HepG2 (cell line): ENCODE data around the gene HEPACAM. TPM values are rescaled to one million over a fixed set of nuclear protein-coding genes. Genes with fewer than 3 reads are reported as not detected.

Source experiments
- ATAC-seq: fragments of 200-7000 bp; cut with Tn5 transposase; 3 replicates; pipeline ENCODE4 v1.9.1; 2020; ENCODE audit warnings: mild to moderate bottlenecking, moderate library complexity
- BruUV-seq: library from RNA; stranded (reverse); fragments of 400-500 nt; replicated peaks from 2 replicates; lab custom pipeline; 2021; lab: Mats Ljungman, UMichigan
- CTCF ChIA-PET: fragments of 300-600 bp; formaldehyde crosslinking; extraction: SDS; loops from one replicate; lab custom pipeline; 2021; ENCODE audit warnings: low total read pairs, inconsistent platforms, low intra/inter-chr PET ratio; lab: Yijun Ruan, JAX
- POLR2A ChIA-PET: fragments of 350-600 bp; sonication (Branson Sonifier 250); formaldehyde crosslinking; loops from one replicate; lab custom pipeline; 2020; ENCODE audit warnings: antibody characterized with exemption, inconsistent platforms; lab: Yijun Ruan, JAX
- DNase-seq: peaks from one replicate; pipeline ENCODE4 v3.0.0-alpha.2; 2015; ENCODE audit warnings: low spot score
- FAIRE-seq: peaks from 3 replicates; lab custom pipeline; 2011; peaks lifted over from hg19 to GRCh38; lab: Jason Lieb, UNC
- H2AFZ ChIP-seq: one replicate; pipeline ENCODE4 v1.6.1; 2011; ENCODE audit warnings: low read length, inconsistent platforms
- H3K27ac ChIP-seq: fragments of 300-600 bp; 3 replicates; pipeline ENCODE4 v1.8.0; 2011; ENCODE audit warnings: mixed run types, mild to moderate bottlenecking, mixed read lengths, low read length, inconsistent platforms; ENCODE audit not compliant: insufficient read depth; ENCODE audit errors: extremely low read length
- H3K27me3 ChIP-seq, 2 experiments: fragments of 200-600 bp in 1 of 2; 2 replicates in 1 of 2; 3 replicates in 1 of 2; pipeline versions ENCODE4 v1.6.0 to v1.8.0; 2011; ENCODE audit warnings: low read length in 2 of 2, mild to moderate bottlenecking in 2 of 2, moderate library complexity in 2 of 2, inconsistent platforms in 1 of 2; ENCODE audit not compliant: insufficient read depth in 2 of 2, control insufficient read depth in 1 of 2
- H3K36me3 ChIP-seq, 2 experiments: fragments of 200-600 bp in 1 of 2; replicated peaks in 1 of 2; 2 replicates in 1 of 2; 3 replicates in 1 of 2; pipeline versions ENCODE4 v1.5.1 to v1.8.0; 2011; ENCODE audit warnings: low read length in 2 of 2, inconsistent platforms in 1 of 2; ENCODE audit not compliant: insufficient read depth in 2 of 2, control insufficient read depth in 1 of 2
- H3K4me1 ChIP-seq: 2 replicates; pipeline ENCODE4 v1.5.1; 2012; ENCODE audit warnings: low read length, inconsistent platforms; ENCODE audit not compliant: insufficient read depth
- H3K4me2 ChIP-seq: 2 replicates; pipeline ENCODE4 v1.6.0; 2011; ENCODE audit warnings: low read depth, low read length, inconsistent platforms
- H3K4me3 ChIP-seq, 3 experiments: fragments of 200-600 bp in 1 of 3; sonication (generic), shearing (Covaris generic) in 1 of 3; replicated peaks in 1 of 3; 2 replicates each; pipeline ENCODE4 v1.5.1; 2011 to 2016; ENCODE audit warnings: low read length in 3 of 3, inconsistent platforms in 2 of 3, low read depth in 2 of 3, mild to moderate bottlenecking in 2 of 3, control low read depth in 1 of 3, mixed read lengths in 1 of 3; ENCODE audit not compliant: insufficient read depth in 1 of 3
- H3K79me2 ChIP-seq: one replicate; pipeline ENCODE4 v1.6.1; 2011; ENCODE audit warnings: low read length, inconsistent platforms; ENCODE audit not compliant: insufficient read depth
- H3K9ac ChIP-seq: 2 replicates; pipeline ENCODE4 v1.6.0; 2011; ENCODE audit warnings: mild to moderate bottlenecking, low read depth, low read length, inconsistent platforms; ENCODE audit not compliant: insufficient read depth
- H3K9me3 ChIP-seq: 2 replicates; pipeline ENCODE4 v1.5.1; 2012; ENCODE audit warnings: mild to moderate bottlenecking, low read length
- H4K20me1 ChIP-seq: 2 replicates; pipeline ENCODE4 v1.6.0; 2011; ENCODE audit warnings: inconsistent platforms, mild to moderate bottlenecking, low read length, moderate library complexity; ENCODE audit not compliant: insufficient read depth
- AKNA ChIP-seq: sonication (generic); formaldehyde crosslinking; IDR thresholded peaks from 2 replicates; pipeline ENCODE4 v1.4.0; 2020; ENCODE audit warnings: missing genetic modification reagents, borderline replicate concordance
- CSRNP2 ChIP-seq: sonication (generic); formaldehyde crosslinking; conservative IDR thresholded peaks from 2 replicates; pipeline ENCODE4 v1.8.0; 2022; ENCODE audit warnings: low read depth, missing genetic modification reagents
- E2F2 ChIP-seq: sonication (generic); formaldehyde crosslinking; IDR thresholded peaks from 2 replicates; pipeline ENCODE4 v1.4.0; 2020; ENCODE audit warnings: missing genetic modification reagents, borderline replicate concordance
- HOXD1 ChIP-seq: sonication (generic); formaldehyde crosslinking; IDR thresholded peaks from 2 replicates; pipeline ENCODE4 v1.5.0; 2020; ENCODE audit warnings: missing genetic modification reagents
- MYNN ChIP-seq: sonication (generic); formaldehyde crosslinking; IDR thresholded peaks from 2 replicates; pipeline ENCODE4 v1.4.0; 2020; ENCODE audit warnings: mild to moderate bottlenecking, low read depth, missing genetic modification reagents
- NFE2 ChIP-seq: sonication (generic); formaldehyde crosslinking; IDR thresholded peaks from 2 replicates; pipeline ENCODE4 v1.4.0; 2020; ENCODE audit warnings: missing genetic modification reagents
- RCOR2 ChIP-seq: IDR thresholded peaks from 2 replicates; pipeline ENCODE4 v1.6.1; 2016; ENCODE audit warnings: missing biosample characterization, missing genetic modification reagents
- RFX3 ChIP-seq: IDR thresholded peaks from 2 replicates; pipeline ENCODE4 v1.6.1; 2016; ENCODE audit warnings: missing biosample characterization, missing genetic modification reagents
- SMAD3 ChIP-seq: sonication (generic); formaldehyde crosslinking; IDR thresholded peaks from 2 replicates; pipeline ENCODE4 v1.4.0; 2020; ENCODE audit warnings: missing genetic modification reagents
- ZBTB38 ChIP-seq: sonication (generic); formaldehyde crosslinking; IDR thresholded peaks from 2 replicates; pipeline ENCODE4 v1.5.1; 2020; ENCODE audit warnings: mild to moderate bottlenecking, missing genetic modification reagents
- ZFP90 ChIP-seq: sonication (generic); formaldehyde crosslinking; IDR thresholded peaks from 2 replicates; pipeline ENCODE4 v1.8.0; 2022; ENCODE audit warnings: missing genetic modification reagents, mild to moderate bottlenecking, inconsistent platforms, borderline replicate concordance
- ZNF263 ChIP-seq: sonication (generic); formaldehyde crosslinking; IDR thresholded peaks from 2 replicates; pipeline ENCODE4 v1.4.0; 2020; ENCODE audit warnings: missing genetic modification reagents
- ZNF280B ChIP-seq: sonication (generic); formaldehyde crosslinking; IDR thresholded peaks from 2 replicates; pipeline ENCODE4 v1.5.0; 2020; ENCODE audit warnings: missing genetic modification reagents, mild to moderate bottlenecking, borderline replicate concordance
- ZNF749 ChIP-seq: sonication (generic); formaldehyde crosslinking; IDR thresholded peaks from 2 replicates; pipeline ENCODE4 v1.8.0; 2022; ENCODE audit warnings: mild to moderate bottlenecking, missing genetic modification reagents, moderate library complexity, borderline replicate concordance
- ZSCAN25 ChIP-seq: sonication (generic); formaldehyde crosslinking; IDR thresholded peaks from 2 replicates; pipeline ENCODE4 v1.8.0; 2022; ENCODE audit warnings: mild to moderate bottlenecking, missing genetic modification reagents
- WGBS: methylation state at CpG from one replicate; pipeline ENCODE4 v1.1.6; 2017; ENCODE audit warnings: low lambda C conversion rate; 5-methylcytosine and 5-hydroxymethylcytosine counted together
- in situ Hi-C: cut with HindIII; loops from 2 replicates; pipeline ENCODE4 v1.10.0; 2017; ENCODE audit warnings: low pct_unique_long_range_greater_than_20kb; ENCODE audit not compliant: extremely low pct_ligation_motif_present
- intact Hi-C: fragments of 100-400 bp; cut with micrococcal nuclease; formaldehyde crosslinking; loops from one replicate; pipeline ENCODE4 v1.10.0; 2022; ENCODE audit not compliant: unreplicated experiment
- polyA plus RNA-seq, 8 experiments: library from polyadenylated mRNA; depleted of rRNA in 3 of 8; stranded (reverse) in 7 of 8; unstranded in 1 of 8; fragments of >200 nt; fragmentation: Illumina TruSeq in 4 of 8; extraction: Trizol in 4 of 8; gene quantifications; 2 replicates each; pipeline versions ENCODE4 v1.2.1 to v1.2.3, GENCODE V29; 2011 to 2016; ENCODE audit warnings: low read depth in 4 of 8, missing spikeins in 1 of 8, mixed read lengths in 1 of 8; ENCODE audit not compliant: insufficient read depth in 1 of 8
- total RNA-seq, 5 experiments: library from RNA; depleted of rRNA; stranded (reverse); fragments of >200 nt; fragmentation: Illumina TruSeq; extraction: Trizol; gene quantifications; 2 replicates each; pipeline ENCODE4 v1.2.3, GENCODE V29; 2016; ENCODE audit warnings: low read depth in 1 of 5

The HEPACAM gene
- total and polyA plus RNA-seq, 2 of the 13 experiments (the other 11 are each of a cell fraction or from before 2014, with no cell fraction given) = 66.9 to 121 TPM

- intact Hi-C loops (no loop called here), in situ Hi-C loops (loop anchor here (10.0 kb wide), 1 partner anchor 166 kb away; no protein-coding TSS in a partner anchor)
- Histone ChIP-seq H3K27me3 (no peaks in the 10 kb centered on the region), H3K4me3 (no peak overlapping the region), H3K9me3 (peaks cover 9% of the 10 kb centered on the region; the same call in 1 of the 2 replicates), H3K79me2 (no peaks in the 10 kb centered on the region), H3K27ac (no peak overlapping the region), H3K9ac (no peak overlapping the region), H3K36me3 (no peaks in the 10 kb centered on the region), H2AFZ (no peak overlapping the region), H3K4me1 (no peaks in the 10 kb centered on the region), H3K4me2 (no peak overlapping the region), H4K20me1 (no peaks in the 10 kb centered on the region)
- FAIRE-seq = no peak
- WGBS = 95% methylated on average over 2 of the region's 2 CpGs
- no peak for DNase-seq
- ChIA-PET CTCF (no interaction called here), POLR2A (no interaction called here)
- BruUV-seq = no TSS peak
- no peak for ATAC-seq
- no peak for TF ChIP-seq ZNF263
- no peak for TF ChIP-seq ZSCAN25
- TF ChIP-seq HOXD1 (CRISPR knock-in tag) = no peak
- TF ChIP-seq ZNF749 (CRISPR knock-in tag) = no peak
- no peak for TF ChIP-seq MYNN (CRISPR knock-in tag)
- no peak for TF ChIP-seq NFE2 (CRISPR knock-in tag)
- TF ChIP-seq AKNA (CRISPR knock-in tag) = no peak
- no peak for TF ChIP-seq ZFP90
- no peak for TF ChIP-seq ZBTB38 (CRISPR knock-in tag)
- no peak for TF ChIP-seq RCOR2
- TF ChIP-seq RFX3 (CRISPR knock-in tag) = no peak
- no peak for TF ChIP-seq SMAD3 (CRISPR knock-in tag)
- TF ChIP-seq ZNF280B = no peak
- TF ChIP-seq E2F2 (CRISPR knock-in tag) = no peak
- no peak for TF ChIP-seq CSRNP2 (CRISPR knock-in tag)
These were observed 42.5 kb upstream of the HEPACAM start for GRCh38 chr11:124978316-124978715.
